Right renal cortex interstitium (tissue), 3 donors: ENCODE results near the gene COL4A6. TPM values are rescaled to one million over a fixed set of nuclear protein-coding genes. Genes with fewer than 3 reads are reported as not detected.

Source experiments
- DNase-seq, 3 donors: peaks; one replicate each; pipeline ENCODE4 v3.0.0-alpha.2; 2013; ENCODE audit warnings: low read depth in 3 of 3, low spot score in 2 of 3
- polyA plus RNA-seq, 3 donors: library from polyadenylated mRNA; unstranded; fragments of 120-200 nt; gene quantifications; one replicate each; pipeline ENCODE4 v1.2.1, GENCODE V29; 2013; ENCODE audit not compliant: insufficient read length in 3 of 3

The COL4A6 gene
- polyA plus RNA-seq, 3 donors = 15.6 to 16.9 (median 16.0) TPM

GRCh38 chrX:108341947-108342346 lies 96.3 kb downstream of the COL4A6 start:
- DNase-seq = no peak

- DNase-seq = no peak
Measured at GRCh38 chrX:108332281-108332680, 105.9 kb downstream of the COL4A6 start.

GRCh38 chrX:108331126-108331909 lies 106.9 kb downstream of the COL4A6 start:
- DNase-seq = no peak

- DNase-seq = no peak
Measured at GRCh38 chrX:108323751-108324150, 114.5 kb downstream of the COL4A6 start.

GRCh38 chrX:108322234-108322633 lies 116.0 kb downstream of the COL4A6 start:
- DNase-seq = no peak

GRCh38 chrX:108316456-108316855 lies 121.8 kb downstream of the COL4A6 start:
- no peak for DNase-seq

- no peak for DNase-seq
Measured at GRCh38 chrX:108313669-108314068, 124.6 kb downstream of the COL4A6 start.

- no peak for DNase-seq
Measured at GRCh38 chrX:108312957-108313356, 125.3 kb downstream of the COL4A6 start.

- DNase-seq = no peak
Measured at GRCh38 chrX:108312011-108312410, 126.2 kb downstream of the COL4A6 start.

GRCh38 chrX:108310506-108310905 lies 127.7 kb downstream of the COL4A6 start:
- no peak for DNase-seq

GRCh38 chrX:108309144-108309543 lies 129.1 kb downstream of the COL4A6 start:
- DNase-seq = no peak

GRCh38 chrX:108307132-108308085 lies 130.8 kb downstream of the COL4A6 start:
- DNase-seq = no peak

- DNase-seq = no peak
Measured at GRCh38 chrX:108306086-108306485, 132.1 kb downstream of the COL4A6 start.

GRCh38 chrX:108304757-108305156 lies 133.5 kb downstream of the COL4A6 start:
- DNase-seq = no peak

- no peak for DNase-seq
Measured at GRCh38 chrX:108304210-108304609, 134.0 kb downstream of the COL4A6 start.

GRCh38 chrX:108303682-108304081 lies 134.5 kb downstream of the COL4A6 start:
- DNase-seq = no peak

GRCh38 chrX:108299704-108300103 lies 138.5 kb downstream of the COL4A6 start:
- no peak for DNase-seq

- no peak for DNase-seq
Measured at GRCh38 chrX:108299101-108299591, 139.1 kb downstream of the COL4A6 start.

GRCh38 chrX:108298165-108298602 lies 140.0 kb downstream of the COL4A6 start:
- DNase-seq = no peak

- no peak for DNase-seq
Measured at GRCh38 chrX:108297290-108297689, 140.9 kb downstream of the COL4A6 start.

GRCh38 chrX:108292053-108292452 lies 146.2 kb downstream of the COL4A6 start:
- DNase-seq = no peak
